Fibroblast of skin of scalp (primary cell): ENCODE results near the gene COA6.
A peak's percentile ranks its signal among the peaks of the same experiment; 100 is the strongest.
"Not testable (repeated sequence)": the region's sequence is repeated elsewhere in the genome, so short reads cannot be mapped to it uniquely, and the experiment has no call there.

Experiments used
- DNase-seq: peaks from one replicate; pipeline ENCODE4 v3.0.0-alpha.2; 2013

Gene COA6

DNA sequence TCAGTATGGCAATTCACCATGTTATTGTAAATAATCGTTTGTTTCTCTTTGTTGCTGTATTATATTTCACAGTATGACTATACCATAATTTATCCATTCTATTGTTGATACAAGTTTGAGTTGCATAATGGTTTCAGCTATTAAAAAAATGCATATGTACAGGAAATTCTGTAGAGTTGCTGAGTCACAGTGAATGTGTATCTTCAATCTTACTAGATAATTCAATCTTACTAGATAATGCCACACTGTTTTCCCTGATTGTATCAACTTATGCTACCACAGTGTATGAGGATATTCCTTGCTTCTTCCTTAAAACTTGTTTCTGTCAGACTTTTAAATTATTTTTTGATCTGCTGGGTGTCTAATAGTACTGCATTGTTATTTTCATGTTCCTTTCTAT is 3.5 kb upstream of the COA6 start:
- peak; percentile 53 for DNase-seq

GRCh38 chr1:234371414-234371813 is 1.8 kb upstream of the COA6 start:
- DNase-seq, result no peak

- peak; percentile 5 for DNase-seq
These were observed 1.1 kb upstream of the COA6 start for GRCh38 chr1:234372011-234372757.

- DNase-seq, result no peak
These were observed 651 bp downstream of the COA6 start for GRCh38 chr1:234373959-234374254.

DNA sequence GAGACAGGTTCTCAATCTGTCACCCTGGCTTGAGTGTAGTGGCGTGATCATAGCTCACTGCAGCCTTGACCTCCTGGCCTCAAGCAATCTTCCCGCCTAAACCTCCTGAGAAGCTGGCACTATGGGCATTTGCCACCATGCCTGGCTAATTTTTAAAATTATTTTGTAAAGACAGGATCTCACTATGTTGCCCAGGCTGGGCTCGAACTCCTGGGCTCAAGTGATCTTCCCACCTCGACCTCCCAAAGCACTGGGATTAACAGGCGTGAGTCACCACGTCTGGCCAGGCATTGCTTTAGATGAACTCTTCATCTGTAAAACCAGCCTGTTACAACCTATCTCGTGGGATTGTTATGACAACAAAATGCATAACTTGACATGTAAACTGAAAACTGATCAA is 2.4 kb downstream of the COA6 start:
- DNase-seq, result no peak

- not testable (repeated sequence) for DNase-seq
These were observed 6.4 kb downstream of the COA6 start for GRCh38 chr1:234379591-234380109.

DNA sequence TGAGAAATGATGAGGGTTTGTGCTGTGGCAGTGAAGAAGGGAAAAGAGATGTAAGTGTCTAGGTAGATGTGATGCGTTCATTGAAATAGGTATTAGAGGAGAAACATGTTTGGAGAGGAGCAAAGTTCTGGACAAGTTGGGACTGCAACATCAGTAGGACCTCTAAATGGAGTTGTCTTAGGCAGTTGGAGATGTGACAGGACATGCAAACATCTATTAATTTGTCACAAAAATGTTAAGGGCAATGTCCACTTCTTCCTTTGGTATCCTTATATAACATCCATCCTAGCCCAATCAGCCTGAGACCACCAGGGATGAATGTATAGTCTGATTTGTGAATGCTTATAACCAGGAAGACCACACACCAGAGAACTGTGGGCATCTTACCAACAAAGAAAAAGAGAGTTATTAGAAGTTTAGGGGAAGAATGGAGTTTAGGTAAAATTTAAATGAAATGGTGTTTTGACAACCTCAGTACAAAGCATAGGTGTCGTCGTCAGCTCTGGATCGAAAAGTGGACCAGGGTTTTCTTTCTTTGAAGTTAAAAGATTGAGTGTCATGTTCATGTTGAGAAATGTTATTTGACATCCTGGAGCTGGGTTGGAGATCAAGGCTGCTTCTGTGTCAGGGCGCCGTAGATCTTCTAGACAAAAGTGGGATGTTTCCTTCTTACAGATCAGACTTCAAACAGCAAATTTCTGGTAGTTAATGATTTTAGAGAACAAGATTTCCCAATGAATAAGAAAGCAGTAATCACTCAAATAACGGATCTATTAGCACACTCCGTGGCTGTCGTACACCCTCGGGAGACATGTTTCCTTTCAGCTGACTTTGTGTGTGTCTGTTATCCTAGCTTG is 8.7 kb downstream of the COA6 start:
- no peak for DNase-seq

- DNase-seq, result no peak
These were observed 12.9 kb downstream of the COA6 start for GRCh38 chr1:234386122-234386521.

DNA sequence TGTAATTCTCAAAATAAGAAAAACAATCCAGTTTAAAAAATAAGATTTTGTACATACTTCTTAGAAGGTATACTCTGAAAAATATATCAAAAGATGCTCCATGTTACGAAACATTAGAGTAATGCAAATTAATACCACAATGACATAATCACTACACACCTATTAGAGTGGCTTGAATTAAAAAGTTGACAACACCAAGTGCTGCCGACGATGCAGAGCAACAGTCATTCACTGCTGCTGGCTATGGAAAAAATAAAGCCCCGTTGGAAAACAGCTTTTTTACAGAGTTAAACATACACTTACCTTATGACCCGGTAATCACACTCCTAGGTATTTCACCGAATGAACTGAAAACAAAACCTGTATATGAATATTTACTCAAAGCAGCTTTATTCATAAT is 14.8 kb downstream of the COA6 start:
- DNase-seq, result no peak

- no peak for DNase-seq
These were observed 19.9 kb downstream of the COA6 start for GRCh38 chr1:234393190-234393589.

DNA sequence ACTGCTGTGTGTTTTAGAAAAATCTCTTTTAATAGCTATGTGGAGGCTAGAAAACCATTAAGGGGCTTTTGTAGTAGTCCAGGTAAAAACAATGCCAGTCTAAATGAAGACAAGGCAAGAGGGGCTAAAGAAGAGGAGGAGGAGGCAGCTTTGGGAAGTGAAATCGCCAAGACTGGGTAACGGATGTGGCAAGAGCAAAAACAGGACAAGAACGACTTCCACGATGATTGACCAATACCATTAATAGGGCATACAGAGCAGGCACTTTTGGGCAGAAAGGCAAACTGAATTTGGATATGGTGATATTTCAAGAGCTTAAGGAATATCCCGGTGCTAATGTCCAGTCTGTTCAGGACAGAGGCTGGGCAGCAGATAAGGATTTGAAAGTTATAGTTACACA is 22.0 kb downstream of the COA6 start:
- DNase-seq, result no peak

DNA sequence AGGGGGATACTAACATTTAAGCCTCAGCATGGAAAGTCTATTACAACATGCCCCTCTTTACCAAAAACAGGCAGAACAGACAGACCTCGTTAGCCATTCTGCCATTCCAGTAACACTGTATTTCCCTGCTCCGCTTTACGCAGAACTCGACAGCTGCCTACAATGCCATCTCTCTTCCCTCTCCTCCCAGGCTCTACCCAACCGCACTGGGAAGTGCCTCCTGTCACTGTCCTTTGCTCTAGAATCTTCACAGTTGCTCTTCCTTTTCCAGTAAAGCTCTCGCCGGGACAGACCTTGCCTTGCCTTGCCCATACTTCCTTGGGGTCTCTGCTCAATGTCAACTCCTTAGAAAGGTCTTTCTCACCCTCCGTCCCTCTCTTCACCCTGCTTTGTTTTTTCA is 22.8 kb downstream of the COA6 start:
- no peak for DNase-seq

DNA sequence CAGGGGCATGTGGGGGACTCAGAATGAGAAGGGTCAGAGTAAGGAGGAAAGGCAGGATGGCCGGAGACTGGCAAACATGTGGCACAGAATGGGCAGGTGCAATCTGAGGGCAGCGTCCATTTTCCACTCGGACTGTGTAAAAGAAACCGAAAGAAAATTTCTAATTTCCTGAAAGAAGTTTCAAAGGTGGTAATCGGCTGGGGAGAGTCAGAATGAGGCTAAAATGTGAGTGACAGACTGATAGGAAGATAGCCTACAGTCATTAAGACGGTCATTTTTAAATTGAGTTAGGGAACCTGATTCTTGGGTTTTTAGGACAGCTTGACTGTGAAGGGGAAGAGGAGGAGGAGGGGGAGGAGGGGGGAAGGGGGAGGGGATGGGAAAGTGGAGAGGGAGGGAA is 23.6 kb downstream of the COA6 start:
- DNase-seq, result no peak

DNA sequence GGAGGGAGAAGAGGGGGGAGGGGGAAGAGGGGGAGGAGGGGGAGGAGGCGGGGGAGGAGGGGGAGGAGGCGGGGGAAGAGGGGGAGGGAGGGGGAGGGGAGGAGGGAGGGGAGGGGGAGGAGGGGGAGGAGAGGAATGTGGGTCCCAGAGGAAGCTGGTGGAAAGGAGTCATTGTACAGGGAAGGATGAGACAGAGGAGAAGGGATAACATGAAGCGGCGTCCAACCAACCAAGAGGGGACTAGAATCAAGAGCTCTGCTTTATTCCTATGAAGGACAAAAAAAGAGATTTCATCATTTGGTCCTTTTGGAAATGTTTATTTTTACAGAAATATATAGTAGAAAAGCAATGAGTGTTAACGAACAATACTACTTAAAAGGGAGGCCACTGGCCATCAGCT is 24.5 kb downstream of the COA6 start:
- peak; percentile 5 for DNase-seq

- no peak for DNase-seq
These were observed 25.7 kb downstream of the COA6 start for GRCh38 chr1:234398849-234399381.

DNA sequence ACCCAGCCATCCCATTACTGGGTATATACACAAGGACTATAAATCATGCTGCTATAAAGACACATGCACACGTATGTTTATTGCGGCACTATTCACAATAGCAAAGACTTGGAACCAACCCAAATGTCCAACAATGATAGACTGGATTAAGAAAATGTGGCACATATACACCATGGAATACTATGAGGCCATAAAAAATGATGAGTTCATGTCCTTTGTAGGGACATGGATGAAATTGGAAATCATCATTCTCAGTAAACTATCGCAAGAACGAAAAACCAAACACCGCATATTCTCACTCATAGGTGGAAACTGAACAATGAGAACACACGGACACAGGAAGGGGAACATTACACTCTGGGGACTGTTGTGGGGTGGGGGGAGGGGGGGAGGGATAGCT is 26.3 kb downstream of the COA6 start:
- DNase-seq, result not testable (repeated sequence)

DNA sequence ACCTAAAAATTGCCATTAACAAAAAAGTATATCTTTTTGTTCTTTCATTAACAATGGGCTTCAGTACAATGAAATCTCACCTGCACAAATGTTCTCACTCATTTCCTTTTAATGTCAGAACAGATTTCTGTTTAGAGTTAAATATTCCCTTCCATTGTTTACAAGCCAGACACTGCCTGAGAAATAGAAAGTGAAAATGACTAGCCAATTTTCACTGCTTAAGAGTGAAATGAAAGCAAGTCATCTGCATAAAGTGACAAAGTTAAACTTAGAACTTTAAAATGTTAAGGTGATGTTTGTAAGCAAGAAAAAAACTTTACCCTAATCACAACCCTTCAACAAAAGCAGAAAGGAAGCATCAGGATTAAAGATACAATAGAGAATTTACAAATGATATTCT is 27.5 kb downstream of the COA6 start:
- no peak for DNase-seq

DNA sequence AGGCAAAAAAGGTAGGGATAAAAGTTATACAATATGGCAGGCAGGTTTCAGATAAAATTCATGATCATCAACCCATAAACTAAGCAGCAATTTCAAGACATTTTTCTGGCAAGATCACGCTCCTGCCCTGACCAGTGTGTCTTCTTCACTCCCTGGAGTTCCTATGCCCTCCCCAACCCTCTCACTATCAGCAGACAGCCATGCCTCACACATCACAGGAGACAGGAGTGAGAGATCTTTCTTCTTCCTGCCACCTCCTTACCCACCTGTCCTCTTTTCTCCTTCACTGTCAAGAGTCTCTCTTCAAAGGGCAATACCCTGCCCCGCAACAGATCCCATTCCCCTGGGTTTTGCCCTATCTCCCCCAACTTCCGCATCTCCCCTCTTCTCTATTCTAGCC is 28.4 kb downstream of the COA6 start:
- no peak for DNase-seq

- no peak for DNase-seq
These were observed 29.7 kb downstream of the COA6 start for GRCh38 chr1:234402939-234403338.

- DNase-seq, result no peak
These were observed 32.4 kb downstream of the COA6 start for GRCh38 chr1:234405676-234406075.

GRCh38 chr1:234406871-234407270 is 33.6 kb downstream of the COA6 start:
- no peak for DNase-seq

- DNase-seq, result no peak
These were observed 35.5 kb downstream of the COA6 start for GRCh38 chr1:234408757-234409156.

DNA sequence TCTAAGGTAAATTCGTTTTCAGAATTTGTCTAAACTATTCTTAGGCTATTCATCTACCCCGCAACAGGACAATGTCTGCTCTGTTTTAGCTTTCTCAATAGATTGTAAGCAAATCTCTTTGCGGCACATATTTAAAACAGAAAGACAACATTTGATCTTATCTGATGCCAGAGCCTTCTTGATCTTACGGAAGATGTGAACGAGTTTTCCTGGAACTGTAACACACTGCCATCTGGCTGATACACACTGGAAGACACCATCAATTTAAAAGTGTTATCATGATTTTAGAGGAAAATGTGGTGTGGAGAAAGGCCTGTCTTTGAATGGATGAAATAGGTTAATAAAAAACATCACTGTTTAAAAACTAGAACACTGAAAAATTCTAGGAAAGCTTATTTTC is 36.1 kb downstream of the COA6 start:
- DNase-seq, result peak; percentile 3

- DNase-seq, result no peak
These were observed 39.6 kb downstream of the COA6 start for GRCh38 chr1:234412830-234413229.
